ENCODE measurements around the gene RASSF8. TPM values are rescaled to one million over a fixed set of nuclear protein-coding genes. Genes with fewer than 3 reads are reported as not detected.

Gene RASSF8
- total RNA-seq, 4 donors from 2014 or later: 3.6 to 15.1 (median 8.8) TPM

- Histone ChIP-seq H3K36me3 (no peaks in the 10 kb centered on the region), H3K4me3 (no peak overlapping the region), H3K27me3 (no peaks in the 10 kb centered on the region), H3K4me1 (peaks cover 0 to 27% (median 12%) of the 10 kb centered on the region in 3 donors), H3K9me3 (no peaks in the 10 kb centered on the region), H3K27ac (no peak overlapping the region)
- TF ChIP-seq POLR2A (IDR thresholded peaks at IDR 0.05) (no peak), CTCF (IDR thresholded peaks at IDR 0.05) (no peak)
- 89 to 91% methylated on average over 1 of the region's 1 CpG for WGBS, 2 donors
- no peak for DNase-seq
- intact Hi-C loops (cut with DNase I): no loop called here
Measured at GRCh38 chr12:26009593-26009992, 51.1 kb downstream of the RASSF8 start.

GRCh38 chr12:26010293-26010821 is 51.9 kb downstream of the RASSF8 start:
- Histone ChIP-seq H3K4me3 (no peak overlapping the region), H3K27me3 (no peaks in the 10 kb centered on the region), H3K9me3 (no peaks in the 10 kb centered on the region), H3K4me1 (peaks cover 0 to 27% (median 12%) of the 10 kb centered on the region in 3 donors), H3K27ac (peak overlapping the region in 3 of 4 donors; percentile 68 to 78 (median 76)), H3K36me3 (no peaks in the 10 kb centered on the region)
- DNase-seq: no peak
- intact Hi-C loops (cut with DNase I): no loop called here
- TF ChIP-seq CTCF (IDR thresholded peaks at IDR 0.05) (no peak), POLR2A (IDR thresholded peaks at IDR 0.05) (no peak)
- WGBS, 2 donors: 31 to 44% methylated on average over 6 of the region's 6 CpGs

- H3K4me3 ChIP-seq: no peak overlapping the region
- no peaks in the 10 kb centered on the region for H3K36me3 ChIP-seq
- intact Hi-C loops (cut with DNase I): no loop called here
- peaks cover 0 to 27% (median 12%) of the 10 kb centered on the region in 3 donors for H3K4me1 ChIP-seq
- H3K27me3 ChIP-seq: no peaks in the 10 kb centered on the region
- TF ChIP-seq POLR2A (IDR thresholded peaks at IDR 0.05) (no peak), CTCF (IDR thresholded peaks at IDR 0.05) (no peak)
- WGBS, 2 donors: 12 to 21% methylated on average over 2 of the region's 2 CpGs
- no peaks in the 10 kb centered on the region for H3K9me3 ChIP-seq
- no peak for DNase-seq
- peak overlapping the region; percentile 2 to 78 (median 72) for H3K27ac ChIP-seq
Measured at GRCh38 chr12:26011099-26011498, 52.6 kb downstream of the RASSF8 start.

GRCh38 chr12:26014085-26014484 is 55.6 kb downstream of the RASSF8 start:
- H3K27me3 ChIP-seq: no peaks in the 10 kb centered on the region
- H3K27ac ChIP-seq: no peak overlapping the region
- H3K4me1 ChIP-seq: peaks cover 0 to 23% (median 15%) of the 10 kb centered on the region in 3 donors
- 69 to 82% methylated on average over 6 of the region's 6 CpGs for WGBS, 2 donors
- H3K4me3 ChIP-seq: no peak overlapping the region
- H3K36me3 ChIP-seq: no peaks in the 10 kb centered on the region
- DNase-seq: no peak
- TF ChIP-seq POLR2A (IDR thresholded peaks at IDR 0.05) (no peak), CTCF (IDR thresholded peaks at IDR 0.05) (no peak)
- no peaks in the 10 kb centered on the region for H3K9me3 ChIP-seq
- intact Hi-C loops (cut with DNase I): no loop called here

GRCh38 chr12:26016516-26016915 is 58.0 kb downstream of the RASSF8 start:
- DNase-seq: no peak
- peaks cover 0 to 3% (median 2%) of the 10 kb centered on the region in 3 donors for H3K4me1 ChIP-seq
- H3K4me3 ChIP-seq: no peak overlapping the region
- no peak for TF ChIP-seq CTCF (IDR thresholded peaks at IDR 0.05)
- no peaks in the 10 kb centered on the region for H3K36me3 ChIP-seq
- no peaks in the 10 kb centered on the region for H3K27me3 ChIP-seq
- intact Hi-C loops (cut with DNase I): no loop called here
- WGBS, 2 donors: 76 to 85% methylated on average over 2 of the region's 2 CpGs
- no peaks in the 10 kb centered on the region for H3K9me3 ChIP-seq
- H3K27ac ChIP-seq: no peak overlapping the region

Measured in esophagus squamous epithelium (tissue), 5 donors.